HG02678 (cell line): Measurements from ENCODE around the gene MYH14.
"Not testable (repeated sequence)": the region's sequence is repeated elsewhere in the genome, so short reads cannot be mapped to it uniquely, and the experiment has no call there.

ENCODE experiments used
- ATAC-seq: cut with Tn5 transposase; IDR thresholded peaks from one replicate; pipeline ENCODE4 v1.9.1; 2021; ENCODE audit warnings: mild to moderate bottlenecking, moderate library complexity; ENCODE audit not compliant: unreplicated experiment

Gene MYH14

DNA sequence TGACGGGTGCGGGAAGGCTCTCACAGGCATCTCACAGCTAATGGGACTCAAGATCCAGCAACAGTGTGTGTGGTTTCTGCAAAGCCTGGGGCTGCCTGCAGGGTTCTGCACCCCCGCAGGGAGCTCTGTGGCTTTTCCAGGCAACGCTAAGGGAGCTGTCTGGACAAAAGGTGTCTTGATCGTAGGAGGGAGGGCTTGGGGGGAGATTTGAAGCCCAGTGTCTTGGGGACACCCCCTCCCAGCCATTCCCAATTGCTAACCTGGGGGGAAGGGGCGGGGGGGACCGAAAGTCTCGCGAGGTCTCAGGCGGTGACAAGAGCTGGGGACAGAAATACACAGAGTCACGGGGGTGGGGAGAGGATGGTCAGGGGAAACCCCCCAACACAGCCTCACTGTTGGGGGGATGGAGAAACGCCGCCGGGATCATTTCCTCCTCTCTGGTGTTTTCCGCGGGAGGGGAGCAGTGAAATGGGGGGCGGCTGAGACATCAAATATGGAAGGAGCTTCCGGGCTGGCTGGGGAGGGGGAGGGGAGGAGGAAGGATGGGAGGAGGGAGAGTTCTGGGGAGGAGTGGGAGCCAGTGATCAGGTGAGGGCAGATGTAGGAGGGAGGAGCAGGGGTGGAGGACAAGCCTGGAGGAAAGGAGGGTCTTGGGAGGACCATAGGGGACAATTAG is 112.5 kb downstream of the MYH14 start:
- ATAC-seq = no peak

DNA sequence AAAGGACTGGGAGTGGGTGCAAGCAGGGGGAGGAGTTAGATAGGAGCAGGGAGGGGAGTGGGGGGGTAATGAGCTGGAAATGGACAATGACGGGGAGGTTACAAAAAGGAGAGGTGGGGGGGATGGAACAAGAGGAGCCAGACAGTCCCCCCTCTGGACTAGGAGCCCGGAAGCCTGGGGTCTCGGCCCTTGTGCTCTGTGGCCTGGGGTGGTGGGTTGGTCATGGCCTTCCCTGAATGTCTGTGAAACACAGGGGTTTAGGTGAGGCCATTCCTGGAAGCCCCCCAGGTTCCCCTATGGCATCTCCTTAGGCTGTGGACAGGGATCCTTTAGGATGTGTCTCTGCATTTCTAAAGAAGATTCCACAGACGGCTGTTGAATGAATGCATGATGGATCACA is 113.7 kb downstream of the MYH14 start:
- no peak for ATAC-seq

DNA sequence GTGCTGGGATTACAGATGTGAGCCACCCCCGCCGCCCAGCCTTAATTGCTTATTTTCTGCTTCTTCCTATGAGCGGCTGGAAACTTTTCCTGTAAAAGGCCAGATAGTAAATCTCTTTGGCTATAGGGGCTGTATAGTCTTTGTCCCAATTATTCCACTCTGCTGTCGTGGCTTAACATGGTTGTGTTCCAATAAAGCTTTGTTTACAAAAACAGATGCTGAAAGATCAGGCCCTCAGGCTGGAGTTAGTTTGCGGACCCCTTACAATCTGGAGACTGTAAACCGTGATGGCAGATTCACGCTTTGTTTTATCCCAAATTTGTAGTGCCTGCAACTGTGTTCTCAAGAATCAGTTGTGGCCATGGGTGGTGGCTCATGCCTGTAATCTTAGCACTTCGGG is 115.0 kb downstream of the MYH14 start:
- no peak for ATAC-seq

DNA sequence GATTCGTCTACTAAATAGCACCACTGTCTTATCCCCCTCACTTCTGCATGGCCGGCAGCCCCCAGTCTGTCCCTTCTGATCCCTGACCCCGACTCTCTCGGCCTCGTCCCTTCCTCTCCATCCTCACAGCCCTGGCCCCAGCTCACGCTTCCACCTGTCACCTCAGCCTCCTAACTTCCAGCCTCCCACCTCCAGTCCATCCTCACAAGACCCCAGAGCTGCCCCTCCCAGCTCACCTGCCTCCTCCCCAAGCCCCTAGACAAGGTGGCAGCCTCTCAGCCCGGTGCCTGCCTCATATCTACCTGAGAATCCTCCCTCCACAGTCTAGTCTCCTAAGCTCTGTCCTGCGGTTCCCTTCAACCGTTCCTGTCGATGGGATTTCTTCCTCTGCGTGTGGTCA is 115.7 kb downstream of the MYH14 start:
- ATAC-seq = no peak

DNA sequence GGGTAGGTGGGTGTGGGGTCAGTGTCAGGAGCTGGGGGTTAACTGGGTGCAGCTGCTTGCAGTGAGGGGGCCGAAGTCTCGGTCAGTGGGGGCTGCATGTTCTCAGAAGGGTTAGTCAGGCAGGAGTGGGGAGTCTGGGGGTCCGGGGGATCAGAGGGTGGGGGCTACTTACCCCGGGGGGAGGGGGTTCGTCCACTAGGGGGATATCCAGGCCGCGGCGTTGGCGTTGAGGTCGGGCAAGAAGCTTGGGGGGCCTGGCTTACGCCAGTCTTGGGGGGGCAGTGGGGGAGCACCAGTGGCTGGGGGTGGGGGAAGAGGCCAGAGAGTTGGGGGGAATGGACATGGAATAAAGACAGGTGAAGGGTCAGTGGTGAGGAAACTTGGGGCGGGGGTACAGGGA is 116.6 kb downstream of the MYH14 start:
- no peak for ATAC-seq

DNA sequence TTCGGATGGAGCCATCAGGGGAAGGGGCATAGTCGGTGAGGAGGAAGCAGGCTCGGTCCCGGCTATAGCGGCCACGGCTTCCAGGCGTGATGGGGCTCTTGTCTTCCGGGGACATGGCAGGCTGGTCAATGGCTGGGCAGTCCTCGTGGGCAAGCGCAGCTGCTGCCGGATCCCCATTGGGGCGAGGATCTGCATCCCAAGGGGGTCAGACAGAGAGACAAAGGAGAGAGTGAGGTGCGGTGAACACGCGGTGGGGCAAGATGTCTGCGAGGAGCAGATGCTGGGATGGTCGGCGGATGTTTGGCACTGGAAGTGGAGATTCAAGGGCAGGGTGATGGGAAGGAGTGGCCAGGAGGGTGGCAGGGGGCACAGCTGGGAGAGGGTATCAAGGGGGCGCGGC is 117.2 kb downstream of the MYH14 start:
- no peak for ATAC-seq

DNA sequence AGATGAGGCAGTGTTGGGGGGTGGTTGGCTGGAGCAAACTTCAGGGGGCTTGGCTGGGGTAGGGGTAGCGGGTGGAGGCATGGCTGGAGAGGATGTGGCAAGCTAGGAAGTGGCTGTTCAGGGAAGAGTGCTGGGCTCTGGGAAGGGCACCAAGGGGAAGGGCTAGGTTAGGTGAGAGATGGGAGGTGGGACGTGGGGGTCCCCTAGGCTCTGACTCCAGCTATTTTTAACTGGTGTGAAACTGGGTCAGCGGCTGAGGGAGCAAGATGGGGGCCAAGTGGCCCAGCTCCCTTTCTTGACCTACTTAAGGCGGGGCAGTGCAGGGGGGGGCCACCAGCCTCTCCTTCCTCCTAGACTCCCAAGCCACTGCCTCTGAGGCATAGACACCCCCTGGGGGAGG is 118.4 kb downstream of the MYH14 start:
- no peak for ATAC-seq

DNA sequence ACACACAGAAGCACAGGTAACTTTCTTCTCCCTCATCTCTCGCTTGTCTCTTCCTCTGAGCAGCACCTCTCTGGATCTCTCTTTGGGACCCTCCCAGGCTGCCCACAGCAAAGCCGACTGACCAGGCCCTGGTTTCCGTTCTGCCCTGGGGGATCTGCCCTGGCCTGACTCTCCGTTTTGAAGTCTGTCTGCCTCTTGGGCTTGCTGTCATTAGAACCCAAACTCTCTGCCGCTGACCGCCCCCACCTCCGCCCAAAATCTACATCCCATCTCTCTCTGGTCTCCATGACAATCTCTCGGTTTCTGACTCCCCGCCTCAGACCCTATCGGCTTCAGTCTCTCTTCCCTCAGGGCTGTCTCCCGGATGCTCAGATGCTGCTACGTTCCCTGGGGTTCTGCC is 118.8 kb downstream of the MYH14 start:
- ATAC-seq = no peak

DNA sequence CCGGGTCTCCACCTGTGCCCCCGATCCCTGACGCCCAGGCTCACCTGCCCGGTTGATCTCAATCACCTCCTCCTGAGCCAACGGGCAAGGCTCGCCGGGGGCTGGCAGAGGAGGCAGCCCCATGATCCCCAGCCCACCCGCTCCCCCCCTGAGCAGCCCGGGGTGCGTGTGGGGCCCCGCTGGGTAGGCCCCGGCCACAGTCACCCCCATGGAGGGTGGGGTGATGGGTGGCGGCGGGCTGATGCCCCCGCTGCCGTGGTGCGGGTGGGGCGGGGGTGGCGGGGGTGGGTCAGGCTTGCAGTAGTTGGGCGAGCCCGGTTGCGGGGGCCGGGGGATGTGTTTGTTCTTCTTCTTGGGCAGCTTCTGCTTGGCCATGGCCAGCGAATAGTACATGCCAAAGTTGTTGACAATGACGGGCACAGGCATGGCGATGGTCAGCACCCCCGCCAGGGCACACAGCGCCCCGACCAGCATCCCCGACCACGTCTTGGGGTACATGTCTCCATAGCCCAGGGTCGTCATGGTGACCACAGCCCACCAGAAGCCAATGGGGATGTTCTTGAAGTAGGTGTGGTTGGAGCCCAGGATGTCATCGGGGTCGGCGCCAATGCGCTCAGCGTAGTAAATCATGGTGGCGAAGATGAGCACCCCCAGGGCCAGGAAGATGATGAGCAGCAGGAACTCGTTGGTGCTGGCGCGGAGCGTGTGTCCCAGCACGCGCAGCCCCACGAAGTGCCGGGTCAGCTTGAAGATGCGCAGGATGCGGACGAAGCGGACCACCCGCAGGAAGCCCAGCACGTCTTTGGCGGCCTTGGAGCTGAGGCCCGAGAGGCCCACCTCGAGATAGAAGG is 119.7 kb downstream of the MYH14 start:
- ATAC-seq = no peak

DNA sequence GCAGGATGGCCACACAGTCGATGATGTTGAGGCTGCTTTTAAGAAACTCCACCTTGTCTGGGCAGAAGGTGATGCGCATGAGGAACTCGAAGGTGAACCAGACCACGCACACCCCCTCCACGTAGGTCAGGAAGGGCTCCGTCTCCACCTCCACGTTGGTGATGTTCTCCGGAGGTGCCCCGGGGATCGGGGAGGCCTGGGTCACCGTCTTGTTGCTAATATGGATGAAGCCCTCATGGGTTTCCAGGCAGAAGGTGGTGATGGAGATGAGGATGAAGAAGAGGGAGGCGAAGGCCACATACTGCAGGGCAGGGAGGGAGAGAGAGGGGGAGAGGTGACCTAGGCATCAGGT is 120.3 kb downstream of the MYH14 start:
- no peak for ATAC-seq

DNA sequence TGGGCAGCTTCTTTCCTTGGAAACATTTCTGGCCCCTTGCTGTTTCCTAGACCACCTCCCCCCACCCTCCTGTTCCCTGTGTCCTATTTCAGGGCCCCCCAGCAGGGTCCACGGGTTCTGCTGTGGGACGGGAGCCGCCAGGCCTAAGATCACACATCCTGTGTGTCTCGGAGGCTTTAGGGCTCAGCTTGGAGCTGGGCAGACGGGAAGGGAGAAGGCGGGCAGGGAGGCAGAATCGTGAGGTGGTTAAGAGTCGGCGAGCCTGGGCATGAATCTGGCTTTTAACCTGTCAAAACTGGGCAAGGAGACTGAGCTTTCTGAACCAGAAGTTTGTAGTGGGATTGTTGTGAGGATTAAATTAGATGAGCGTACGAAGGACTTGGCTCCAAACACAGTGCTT is 120.9 kb downstream of the MYH14 start:
- no peak for ATAC-seq

DNA sequence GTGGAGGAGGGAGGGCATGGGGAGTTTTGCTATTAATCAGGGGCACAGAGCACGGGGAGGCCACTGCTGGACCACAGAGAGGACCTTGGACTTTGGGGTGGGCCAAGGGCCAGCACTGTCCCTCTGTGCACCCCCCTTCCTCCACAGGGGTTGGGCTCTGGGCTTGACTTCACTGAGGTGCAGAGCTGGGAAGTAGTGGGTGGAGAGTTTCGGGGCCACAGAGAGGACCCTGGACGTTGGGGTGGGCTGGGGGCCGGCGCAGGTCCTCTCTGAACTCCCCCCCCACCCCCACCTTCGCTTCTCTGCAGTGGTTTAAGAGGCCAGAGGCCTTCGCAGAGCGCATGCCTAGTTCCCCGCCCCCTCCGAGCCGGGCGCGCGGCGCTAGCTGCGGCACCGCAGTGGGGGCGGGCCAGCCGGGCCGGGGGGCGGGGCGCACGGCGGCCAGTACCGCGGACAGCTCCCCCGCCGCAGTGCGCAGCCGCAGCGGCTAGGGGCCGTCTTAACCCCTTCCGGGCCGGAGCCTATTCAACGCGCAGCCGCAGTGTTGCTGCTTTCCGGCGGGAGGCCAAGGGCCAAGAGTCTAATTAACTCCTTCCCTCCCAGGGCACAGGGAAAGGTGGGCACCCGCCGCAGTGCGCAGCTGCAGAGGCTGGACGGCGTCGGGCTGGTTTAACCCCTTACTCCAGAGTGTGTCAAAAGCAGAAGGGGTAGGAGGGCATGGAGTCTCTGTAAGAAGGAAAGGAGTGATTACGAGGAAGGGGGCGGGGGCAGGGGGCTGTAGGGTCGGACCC is 122.1 kb downstream of the MYH14 start:
- no peak for ATAC-seq

DNA sequence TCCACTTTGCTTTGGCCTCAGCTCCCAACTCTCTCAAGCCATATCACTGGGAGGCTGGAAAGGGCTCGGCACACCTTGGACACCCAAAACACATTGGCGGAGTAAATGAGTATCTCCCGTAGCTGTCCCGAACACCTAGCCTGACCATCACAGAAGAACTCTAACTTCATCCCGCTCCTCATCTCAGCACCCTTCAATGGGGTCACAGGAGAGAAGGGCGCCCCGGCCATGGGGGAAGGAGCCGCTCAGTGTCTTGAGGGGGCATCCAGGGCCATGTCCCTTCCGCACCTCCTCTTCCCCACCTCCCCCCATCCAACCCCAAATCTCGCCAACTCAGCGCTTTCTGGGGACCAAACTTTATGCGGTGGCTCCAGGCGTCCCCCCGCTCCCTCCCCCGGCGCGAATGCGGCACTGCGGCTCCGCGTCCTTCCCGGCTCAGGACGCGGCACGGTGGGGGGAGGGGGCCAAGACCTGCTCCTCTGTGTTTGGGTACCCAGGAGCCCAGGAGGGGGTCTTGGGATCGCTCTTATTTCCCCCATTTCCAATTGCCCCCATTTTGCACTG is 122.8 kb downstream of the MYH14 start:
- no peak for ATAC-seq

DNA sequence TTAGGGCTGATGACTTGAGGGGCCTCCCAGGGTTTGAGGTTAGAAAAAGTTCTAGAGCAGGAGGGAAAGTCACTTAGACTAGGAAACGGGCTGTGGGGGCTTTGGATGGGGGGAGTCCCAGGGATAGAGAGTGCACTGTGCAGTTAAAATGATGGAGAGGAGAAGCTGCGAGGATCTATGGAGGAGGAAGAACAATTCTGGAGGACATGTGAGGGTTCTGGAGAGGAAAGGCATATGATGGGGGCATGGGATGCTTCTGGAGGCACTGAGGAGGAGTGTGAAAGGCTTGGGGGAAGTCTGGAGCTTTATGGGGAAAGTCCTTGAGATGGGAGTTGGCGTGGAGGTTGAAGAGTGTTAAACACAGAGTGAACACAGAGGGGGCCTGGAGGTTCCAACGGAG is 123.6 kb downstream of the MYH14 start:
- no peak for ATAC-seq

DNA sequence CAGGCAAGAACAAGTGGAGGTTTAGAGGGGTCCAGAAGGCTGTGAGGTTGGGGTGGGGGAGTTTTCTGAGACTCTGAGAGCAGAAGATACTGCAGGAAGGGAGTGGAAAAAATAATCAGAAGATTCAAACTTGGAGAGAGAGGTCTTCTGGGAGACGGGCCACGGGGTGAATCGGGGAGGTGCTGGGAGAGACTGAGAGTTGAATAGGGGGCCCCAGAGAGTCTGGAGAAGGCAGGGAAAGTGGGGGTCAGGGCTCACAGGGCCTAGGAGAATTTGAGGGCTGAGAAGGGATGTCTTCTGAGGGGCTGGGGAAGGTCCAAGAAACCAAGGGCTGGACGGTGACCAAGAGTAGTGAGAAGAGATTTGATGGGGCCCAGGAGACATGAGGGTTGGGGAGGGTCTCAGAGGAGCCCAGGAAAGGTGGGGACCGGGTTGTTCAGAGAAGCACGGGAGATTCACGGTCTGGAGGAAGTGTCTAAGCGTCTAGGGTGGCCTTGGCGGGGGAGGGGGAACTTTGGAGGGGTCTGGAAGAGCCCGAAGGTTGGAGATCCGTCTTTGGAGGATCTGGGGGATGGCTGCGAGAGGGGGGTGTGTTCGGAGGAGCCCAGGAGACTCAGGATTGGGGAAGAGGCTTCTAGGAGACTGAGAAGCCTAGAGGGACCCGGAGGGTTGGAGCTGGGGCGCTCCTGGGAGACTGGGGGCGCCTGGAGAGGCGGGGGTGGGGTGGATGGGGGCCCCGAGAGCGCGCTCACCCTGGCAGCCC is 124.2 kb downstream of the MYH14 start:
- no peak for ATAC-seq

DNA sequence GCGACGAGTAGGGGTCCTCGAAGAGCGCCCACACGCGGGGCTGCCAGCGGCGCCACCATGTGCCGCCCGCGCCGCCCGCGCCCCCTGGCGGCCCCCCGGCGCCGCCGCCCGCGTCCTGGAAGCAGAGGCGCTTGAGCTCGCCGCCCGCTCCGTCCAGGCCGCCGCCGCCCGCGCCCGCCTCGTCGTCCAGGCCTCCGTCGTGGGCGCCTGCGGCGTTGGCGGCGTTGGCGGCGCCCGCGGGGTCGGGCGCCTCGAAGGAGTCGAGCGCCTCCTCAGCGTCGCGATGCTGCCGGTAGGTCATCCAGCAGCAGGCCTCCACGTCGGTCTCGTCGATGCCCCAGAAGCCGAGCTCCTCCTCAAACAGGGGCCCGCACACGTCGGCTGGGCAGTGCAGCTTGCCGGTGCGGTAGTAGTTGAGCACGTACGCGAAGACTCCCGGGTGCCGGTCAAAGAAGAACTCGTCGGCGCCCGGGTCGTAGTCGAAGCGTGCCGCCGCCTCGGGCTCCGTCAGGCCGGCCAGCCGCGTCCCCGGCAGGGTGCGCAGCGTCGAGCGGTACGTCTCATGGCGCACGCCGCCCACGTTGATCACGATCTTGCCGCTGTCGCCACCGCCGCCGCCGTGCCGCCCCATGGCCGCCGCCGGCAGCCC is 124.9 kb downstream of the MYH14 start:
- peak; percentile 1 for ATAC-seq

DNA sequence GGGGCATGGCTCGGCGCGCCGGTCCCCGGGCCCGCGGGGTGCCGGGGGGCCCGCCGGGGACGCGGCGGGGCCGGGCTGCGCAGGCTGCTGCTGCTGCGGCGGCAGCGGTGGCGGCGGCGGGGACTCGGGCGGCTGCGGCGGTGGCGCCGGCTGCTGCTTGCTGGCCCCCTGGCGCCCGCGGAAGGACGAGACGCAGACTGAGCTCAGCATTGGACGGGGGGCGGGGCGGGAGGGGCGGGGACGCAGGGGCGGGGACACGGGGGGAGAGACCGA is 125.4 kb downstream of the MYH14 start:
- peak; percentile 18 for ATAC-seq

DNA sequence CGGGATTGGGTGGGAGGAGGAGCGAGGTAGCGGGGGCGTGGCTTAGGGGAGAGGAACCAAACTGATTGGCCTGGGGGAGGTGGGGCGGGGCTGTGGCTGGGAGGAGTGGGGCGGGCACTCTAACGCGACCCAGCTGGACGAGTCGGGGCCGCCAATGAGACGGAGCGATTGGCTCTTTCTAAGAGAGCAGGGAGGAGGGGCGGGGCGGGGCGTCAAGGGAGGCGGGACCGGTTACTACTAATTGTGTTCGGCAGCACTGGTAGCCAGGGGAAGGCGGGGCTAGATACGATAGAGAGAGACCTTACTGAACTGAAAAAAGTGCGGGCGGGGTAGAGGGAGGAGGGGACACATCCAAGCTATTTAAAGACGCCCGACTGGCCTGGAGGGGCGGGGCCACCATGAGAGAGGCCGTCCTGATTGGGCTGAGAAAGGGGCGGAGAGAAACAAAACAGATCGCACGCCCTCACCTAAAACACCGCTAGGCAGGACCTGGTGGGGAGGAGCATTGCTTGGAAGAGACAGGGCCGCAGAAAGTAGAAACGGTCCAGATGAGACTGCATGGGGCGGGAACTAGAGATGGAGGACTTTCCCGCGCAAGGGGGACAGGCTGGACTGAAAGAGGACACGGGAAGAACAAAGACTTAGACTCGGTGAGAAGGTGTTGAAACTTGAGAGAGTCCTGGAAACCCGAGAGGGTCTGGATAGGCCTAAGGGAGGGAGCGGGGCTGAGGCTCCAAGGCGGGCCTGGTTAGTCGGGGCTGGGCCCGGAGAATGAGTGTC is 125.9 kb downstream of the MYH14 start, which contains the start of gene KCNC3:
Gene KCNC3, minus strand, starts transcription at position 232 of the 780 bp plus-strand sequence. CDS start 295 bp downstream, outside the sequence.
- ATAC-seq = peak; percentile 53

DNA sequence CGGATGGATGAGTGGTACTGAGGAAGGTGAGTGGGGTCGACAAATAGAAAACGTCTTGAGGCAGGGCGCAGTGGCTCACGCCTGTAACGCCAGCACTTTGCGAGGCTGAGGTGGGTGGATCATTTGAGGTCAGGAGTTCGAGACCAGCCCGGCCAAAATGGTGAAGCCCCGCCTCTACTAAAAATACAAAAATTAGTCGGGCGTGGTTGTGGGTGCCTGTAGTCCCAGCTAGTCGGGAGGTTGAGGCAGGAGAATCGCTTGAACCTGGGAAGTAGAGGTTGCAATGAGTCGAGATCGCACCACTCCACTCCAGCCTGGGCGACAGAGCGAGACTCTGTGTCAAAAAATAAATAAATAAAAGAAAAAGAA is 126.5 kb downstream of the MYH14 start:
- not testable (repeated sequence) for ATAC-seq
